ENCODE results near the gene JKAMP. TPM values are rescaled to one million over a fixed set of nuclear protein-coding genes. Genes with fewer than 3 reads are reported as not detected.

The JKAMP gene
- total and polyA plus RNA-seq, 2 of the 8 experiments (the other 6 are each of a cell fraction or from before 2014, with no cell fraction given) = 34.9 to 182 TPM

GRCh38 chr14:59541731-59542130 lies 57.4 kb downstream of the JKAMP start:
- TF ChIP-seq POU5F1 (IDR thresholded peaks at IDR 0.05; ENCODE audit: low read depth, low read length) (no peak), TBP (IDR thresholded peaks at IDR 0.05; ENCODE audit: low read depth, low read length) (no peak), SP4 (IDR thresholded peaks at IDR 0.05; ENCODE audit: low read length) (no peak), POLR2A (IDR thresholded peaks at IDR 0.05; ENCODE audit: control extremely low read depth in 1 of 2, low read depth in 2 of 2, low read length in 2 of 2) (no peak), TAF1 (IDR thresholded peaks at IDR 0.05; ENCODE audit: low read depth, low read length) (no peak), HDAC2 (IDR thresholded peaks at IDR 0.05; ENCODE audit: borderline replicate concordance in 1 of 2, low read depth in 2 of 2, low read length in 2 of 2) (no peak), CHD2 (IDR thresholded peaks at IDR 0.05; ENCODE audit: low read length) (no peak), CTCF (IDR thresholded peaks at IDR 0.05; ENCODE audit: control extremely low read depth in 1 of 3, insufficient read depth in 1 of 3, low read depth in 1 of 3, low read length in 3 of 3) (no peak), ATF2 (IDR thresholded peaks at IDR 0.05; ENCODE audit: low read length) (no peak), GABPA (IDR thresholded peaks at IDR 0.05; ENCODE audit: borderline replicate concordance, insufficient read depth, low read length) (no peak), MAX (IDR thresholded peaks at IDR 0.05) (no peak)
- FAIRE-seq = no peak
- no peak overlapping the region for H2BK20ac ChIP-seq (ENCODE audit: low read length)

More at GRCh38 chr14:59541731-59542130, 57.4 kb downstream of the JKAMP start:
- H3K4me2 ChIP-seq (ENCODE audit: insufficient read depth in 1 of 2, low read depth in 2 of 2, low read length in 2 of 2) = no peak overlapping the region
- no peaks in the 10 kb centered on the region for H3K23me2 ChIP-seq (ENCODE audit: low read depth, low read length)
- H2BK15ac ChIP-seq (ENCODE audit: low read length) = no peak overlapping the region
- H3K4ac ChIP-seq (replicated peaks; ENCODE audit: insufficient read length, low read depth, low read length) = no peak overlapping the region
- no peak overlapping the region for H3K27ac ChIP-seq (ENCODE audit: low read depth, low read length)
- no peak overlapping the region for H2AFZ ChIP-seq (ENCODE audit: low read length)
- H4K20me1 ChIP-seq (replicated peaks in 1 of 2; ENCODE audit: control insufficient read depth in 1 of 2, insufficient read depth in 2 of 2, low read length in 2 of 2) = no peaks in the 10 kb centered on the region
- no peak for DNase-seq (ENCODE audit: low read depth in 1 of 2, low spot score in 2 of 2)
- ChIA-PET CTCF (ENCODE audit: partially characterized antibody) (interaction anchor here (1.1 to 1.4 kb wide), 2 partner anchors 35 to 42 kb away, joined by 3 read pairs; partner anchors contain the start of gene CCDC175), POLR2A (ENCODE audit: partially characterized antibody) (no interaction called here)
- H2BK5ac ChIP-seq (ENCODE audit: low read depth, low read length) = no peak overlapping the region
- H3K4me1 ChIP-seq (replicated peaks in 1 of 4; ENCODE audit: control insufficient read depth in 3 of 4, insufficient read depth in 4 of 4, low read length in 3 of 4) = no peaks in the 10 kb centered on the region
- no peaks in the 10 kb centered on the region for H3K79me1 ChIP-seq (ENCODE audit: low read depth, low read length)
- 92% methylated on average over 2 of the region's 2 CpGs; no CpG with 5 or more reads in 1 of the 2 experiments for WGBS, 2 experiments (ENCODE audit: extremely low coverage in 1 of 2, insufficient coverage in 1 of 2, insufficient read length in 1 of 2, insufficient replicate concordance in 2 of 2, low coverage in 1 of 2, low lambda C conversion rate in 2 of 2, missing lambda C conversion rate in 1 of 2)
- no peak overlapping the region for H3K56ac ChIP-seq (replicated peaks; ENCODE audit: insufficient read length, low read depth, low read length)
- H2AK5ac ChIP-seq (ENCODE audit: low read depth, low read length) = no peak overlapping the region
- H2BK120ac ChIP-seq (replicated peaks; ENCODE audit: low read depth, low read length) = no peak overlapping the region
- H3K14ac ChIP-seq (ENCODE audit: insufficient read length) = no peak overlapping the region
- H4K8ac ChIP-seq (ENCODE audit: extremely low read depth, insufficient read depth, low read length) = no peak overlapping the region
- H4K91ac ChIP-seq (replicated peaks; ENCODE audit: insufficient read length, low read length) = no peak overlapping the region
- H2BK12ac ChIP-seq (ENCODE audit: low read depth, low read length) = no peak overlapping the region
- H3K79me2 ChIP-seq (ENCODE audit: control insufficient read depth in 1 of 2, insufficient read depth in 2 of 2, low read length in 2 of 2) = no peaks in the 10 kb centered on the region
- no peaks in the 10 kb centered on the region for H3K27me3 ChIP-seq (replicated peaks in 1 of 4; ENCODE audit: control insufficient read depth in 3 of 4, extremely low read depth in 1 of 4, insufficient read depth in 3 of 4, low read length in 3 of 4)
- no peak overlapping the region for H4K5ac ChIP-seq (ENCODE audit: insufficient read length, low read depth, low read length)
- no peak overlapping the region for H3K18ac ChIP-seq (ENCODE audit: extremely low read depth, low read length)
- no peak overlapping the region for H3K9ac ChIP-seq (replicated peaks in 1 of 4; ENCODE audit: extremely low read depth in 1 of 4, low read depth in 3 of 4, low read length in 3 of 4)
- H3K36me3 ChIP-seq (ENCODE audit: control insufficient read depth in 2 of 4, insufficient read depth in 4 of 4, low read length in 3 of 4) = no peaks in the 10 kb centered on the region
- no peaks in the 10 kb centered on the region for H3K9me3 ChIP-seq (ENCODE audit: insufficient read depth in 2 of 2, low read depth in 1 of 2, low read length in 1 of 2)
- no peak overlapping the region for H3K4me3 ChIP-seq (ENCODE audit: extremely low read depth in 1 of 4, insufficient read depth in 2 of 4, low read depth in 3 of 4, low read length in 4 of 4)
- no peak overlapping the region for H3K23ac ChIP-seq (ENCODE audit: insufficient read length)

Data from H1 (cell line).